GM18951 (cell line): Measurements from ENCODE around the gene SNRPA1.

Experiments used
- POLR2A ChIP-seq: IDR thresholded peaks from 4 replicates; pipeline ENCODE4 v1.6.1; 2011; ENCODE audit warnings: mild to moderate bottlenecking; ENCODE audit not compliant: insufficient read length, insufficient read depth; ENCODE audit errors: extremely low read depth
- in situ Hi-C: fragments of 300-500 bp; cut with MboI; formaldehyde crosslinking; loops from one replicate; pipeline ENCODE4 v1.12.0; 2022; ENCODE audit warnings: low sequenced_read_pairs, mixed read lengths, inconsistent platforms; ENCODE audit not compliant: unreplicated experiment

Gene SNRPA1

GRCh38 chr15:101254157-101255050, 40.6 kb downstream of the SNRPA1 start:
- no peak for TF ChIP-seq POLR2A
- in situ Hi-C loops, result loop anchor here (5.0 to 25.0 kb wide), 4 partner anchors 162 to 642 kb away; partner anchors contain the start of genes ASB7, LINS1 and LRRK1

DNA sequence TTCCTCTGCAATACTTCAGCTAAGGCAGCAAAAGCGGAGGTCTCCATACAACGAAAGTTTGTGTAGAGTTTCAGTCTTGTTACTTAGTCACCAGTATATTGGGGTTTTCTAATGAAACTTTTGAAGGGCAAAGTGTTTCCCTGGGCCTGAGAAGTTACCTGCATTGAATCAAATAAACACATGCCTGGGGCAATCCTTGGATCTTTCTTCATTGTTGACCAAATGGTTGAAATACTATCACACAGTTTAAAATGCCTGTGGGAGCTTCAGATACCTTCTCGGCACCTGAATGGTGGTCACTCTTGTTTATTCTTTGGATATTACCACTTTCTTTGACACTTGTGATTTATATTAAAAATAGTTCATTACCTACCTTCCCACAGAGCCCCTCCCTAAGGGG, 42.2 kb downstream of the SNRPA1 start:
- in situ Hi-C loops, result loop anchor here (10.0 to 25.0 kb wide), 3 partner anchors 238 to 641 kb away; partner anchors contain the start of genes ASB7, LINS1 and LRRK1
- no peak for TF ChIP-seq POLR2A

DNA sequence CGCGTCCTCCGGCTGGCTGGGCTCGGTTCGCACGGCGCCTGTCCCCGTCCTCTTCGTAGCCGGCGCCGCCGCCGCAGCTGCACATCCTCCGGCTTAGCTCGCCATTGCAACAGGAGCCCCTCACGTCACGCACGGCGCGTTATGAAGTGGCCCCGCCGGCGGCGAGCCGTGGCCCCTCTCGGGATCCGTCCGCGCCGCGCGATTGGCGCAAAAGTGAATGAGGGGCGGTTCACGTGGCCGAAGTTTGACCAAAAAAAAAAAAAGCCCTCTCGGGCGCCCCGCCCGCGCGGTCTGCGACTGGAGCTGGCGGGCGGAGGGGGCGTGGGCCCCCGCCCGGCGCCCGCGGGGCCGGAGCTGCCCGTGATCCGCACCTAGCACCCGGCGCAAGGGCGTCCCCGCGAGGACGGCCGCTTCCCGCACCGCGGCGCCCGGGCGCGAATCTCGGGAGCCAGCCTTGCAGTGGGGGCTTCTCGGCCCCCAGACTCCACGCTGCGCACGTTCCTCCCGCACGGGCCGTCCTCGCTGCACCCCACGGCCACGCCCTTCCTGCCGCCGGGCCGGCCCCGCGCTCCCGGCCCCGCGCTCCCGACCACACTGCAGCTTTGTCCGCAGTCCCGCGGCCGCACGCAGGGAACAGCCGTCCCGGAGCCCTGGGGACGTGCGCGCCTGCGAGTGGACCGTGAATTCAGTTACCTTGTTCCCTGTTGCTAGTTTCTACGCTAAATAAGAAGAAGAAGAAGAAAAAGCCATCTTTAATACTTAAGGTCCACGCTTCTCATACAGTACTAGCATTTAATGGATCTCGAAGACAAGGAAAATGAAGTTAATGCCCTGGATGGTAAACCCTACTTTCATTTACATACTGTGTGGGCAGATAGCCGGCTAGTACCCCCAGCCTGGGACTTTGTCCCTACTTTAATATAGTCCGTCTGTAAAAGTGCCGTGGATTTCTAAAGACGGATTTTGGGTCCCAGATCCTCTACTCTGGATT, 42.9 kb downstream of the SNRPA1 start, which contains the start of gene CHSY1:
Gene CHSY1 (minus strand): TSS at position 219 of the 991 bp plus-strand sequence. CDS start 592 bp downstream, outside the sequence.
- in situ Hi-C loops, result loop anchor here (10.0 to 25.0 kb wide), 3 partner anchors 237 to 640 kb away; partner anchors contain the start of genes ASB7, LINS1 and LRRK1

DNA sequence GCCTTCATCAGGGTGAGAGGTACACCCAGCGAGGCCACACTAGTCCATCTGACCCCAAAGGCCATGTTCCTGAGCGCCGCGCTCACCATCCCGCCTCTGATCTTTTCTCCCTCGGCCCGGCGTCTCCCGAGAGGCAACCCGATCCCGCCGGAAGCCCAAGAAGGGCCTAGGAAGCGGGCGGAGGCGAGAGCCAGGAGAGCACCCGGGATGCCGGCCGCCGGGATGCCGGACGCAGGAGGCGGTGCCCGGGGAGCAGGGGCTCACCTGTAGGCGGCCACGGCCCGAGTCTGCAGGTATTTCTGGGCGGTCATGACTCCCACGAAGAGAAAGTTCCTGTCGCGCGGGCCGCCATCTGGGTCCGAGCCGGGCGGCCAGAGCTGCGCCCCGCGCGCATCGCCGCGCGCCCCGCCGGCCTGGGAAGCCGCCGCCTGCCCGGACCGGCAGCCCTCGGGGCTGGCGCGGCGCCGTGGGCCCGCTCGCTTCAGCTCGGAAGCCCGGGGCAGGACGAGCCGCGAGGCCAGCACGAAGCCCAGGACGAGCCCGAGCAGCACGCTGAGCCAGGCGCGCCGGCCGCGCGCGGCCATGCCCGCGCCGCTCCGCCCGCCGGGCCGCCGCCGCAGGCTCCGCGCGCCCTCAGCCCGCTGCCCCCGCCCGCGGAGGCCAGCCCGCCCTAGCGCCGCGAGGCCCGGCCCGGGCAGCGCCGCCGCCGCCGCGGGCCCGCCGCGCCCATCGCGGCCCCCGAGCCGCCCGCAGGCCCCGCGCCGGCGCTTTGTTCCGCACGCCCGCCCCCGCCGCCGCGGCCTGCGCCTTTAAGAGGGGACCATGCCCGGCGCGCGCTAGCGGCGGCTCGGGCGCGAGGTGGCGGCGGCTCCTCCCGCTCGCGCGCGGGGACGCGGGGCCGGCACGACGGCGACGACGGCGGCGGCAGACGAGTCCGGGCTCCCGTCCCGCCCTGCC, 43.9 kb downstream of the SNRPA1 start:
- TF ChIP-seq POLR2A, result no peak
- in situ Hi-C loops, result loop anchor here (10.0 to 25.0 kb wide), 3 partner anchors 236 to 639 kb away; partner anchors contain the start of genes ASB7, LINS1 and LRRK1

More for the DNA sequence above, 42.9 kb downstream of the SNRPA1 start, which contains the start of gene CHSY1:
- TF ChIP-seq POLR2A, result peak; percentile 81

DNA sequence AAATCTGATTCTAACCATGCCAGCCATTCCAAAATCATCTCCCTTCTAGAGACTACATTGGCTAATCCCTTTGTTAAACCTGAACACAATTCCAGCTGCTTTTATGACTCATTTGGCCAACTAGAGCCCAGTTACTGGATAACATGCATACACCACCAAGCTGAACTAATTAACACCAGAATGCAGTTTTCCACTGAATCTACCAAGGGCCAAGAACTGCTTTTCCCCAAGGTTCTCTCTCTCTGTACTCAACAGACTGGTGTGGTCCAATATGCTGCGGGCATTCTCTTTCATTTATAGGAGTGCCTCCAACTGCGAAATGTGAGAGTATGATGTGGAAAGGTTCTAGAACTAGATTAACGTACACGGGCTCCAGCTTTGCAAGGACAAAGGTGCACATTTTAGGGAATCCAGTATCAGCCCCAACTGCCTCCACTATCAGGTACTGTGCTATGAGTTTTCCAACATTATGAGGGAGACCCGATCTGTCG, 44.7 kb downstream of the SNRPA1 start:
- in situ Hi-C loops, result loop anchor here (10.0 to 25.0 kb wide), 3 partner anchors 236 to 638 kb away; partner anchors contain the start of genes ASB7, LINS1 and LRRK1
- no peak for TF ChIP-seq POLR2A

- in situ Hi-C loops, result no loop called here
- TF ChIP-seq POLR2A, result no peak
These were observed 46.8 kb downstream of the SNRPA1 start for GRCh38 chr15:101248274-101248673.

GRCh38 chr15:101246824-101247745, 48.0 kb downstream of the SNRPA1 start:
- in situ Hi-C loops, result no loop called here
- TF ChIP-seq POLR2A, result no peak

GRCh38 chr15:101246391-101246790, 48.7 kb downstream of the SNRPA1 start:
- TF ChIP-seq POLR2A, result no peak
- in situ Hi-C loops, result no loop called here

- no peak for TF ChIP-seq POLR2A
- in situ Hi-C loops, result no loop called here
These were observed 50.0 kb downstream of the SNRPA1 start for GRCh38 chr15:101244889-101245668.
